A673 (cell line): ENCODE measurements around the gene VCPKMT. TPM values are rescaled to one million over a fixed set of nuclear protein-coding genes. Genes with fewer than 3 reads are reported as not detected.

Experiments
- BruUV-seq: library from RNA; stranded (reverse); fragments of 400-500 nt; replicated peaks from 2 replicates; lab custom pipeline; 2021; lab: Mats Ljungman, UMichigan
- CTCF ChIA-PET: fragments of 300-600 bp; sonication (Branson Sonifier 250); formaldehyde crosslinking; loops from one replicate; lab custom pipeline; 2022; ENCODE audit warnings: antibody characterized with exemption; lab: Charles Lee
- POLR2A ChIA-PET: fragments of 300-600 bp; sonication (Branson Sonifier 250); formaldehyde crosslinking; loops from one replicate; lab custom pipeline; 2022; ENCODE audit warnings: antibody characterized with exemption; ENCODE audit not compliant: low non-redundant PET; lab: Charles Lee
- DNase-seq: peaks from one replicate; pipeline ENCODE4 v3.0.0-alpha.2; 2015; ENCODE audit warnings: low spot score
- H3K27ac ChIP-seq: fragments of 200-600 bp; sonication (generic); 2 replicates; pipeline ENCODE4 v1.5.1; 2016; ENCODE audit warnings: mixed run types, low read depth, mild to moderate bottlenecking, mixed read lengths, antibody characterized with exemption, low read length; ENCODE audit not compliant: poor library complexity, severe bottlenecking
- H3K27me3 ChIP-seq: fragments of 200-600 bp; sonication (generic); replicated peaks from 2 replicates; pipeline ENCODE4 v1.6.1; 2017; ENCODE audit warnings: mixed run types, low read depth, mild to moderate bottlenecking, mixed read lengths, antibody characterized with exemption, low read length; ENCODE audit not compliant: insufficient read depth, poor library complexity
- H3K36me3 ChIP-seq: fragments of 200-600 bp; sonication (generic); 2 replicates; pipeline ENCODE4 v1.6.1; 2016; ENCODE audit warnings: mixed run types, mild to moderate bottlenecking, mixed read lengths, antibody characterized with exemption, low read length; ENCODE audit not compliant: insufficient read depth, poor library complexity, severe bottlenecking
- H3K4me1 ChIP-seq: fragments of 200-600 bp; sonication (generic); 2 replicates; pipeline ENCODE4 v1.6.1; 2017; ENCODE audit warnings: mixed run types, mild to moderate bottlenecking, mixed read lengths, antibody characterized with exemption, low read length; ENCODE audit not compliant: insufficient read depth, poor library complexity, severe bottlenecking
- H3K4me3 ChIP-seq: fragments of 200-600 bp; sonication (generic); 2 replicates; pipeline ENCODE4 v1.5.1; 2016; ENCODE audit warnings: low read depth, mixed run types, mild to moderate bottlenecking, mixed read lengths, low read length; ENCODE audit not compliant: poor library complexity, severe bottlenecking
- H3K9me3 ChIP-seq: fragments of 200-600 bp; sonication (generic); 2 replicates; pipeline ENCODE4 v1.6.1; 2016; ENCODE audit warnings: mixed run types, low read depth, mild to moderate bottlenecking, mixed read lengths, antibody characterized with exemption, low read length; ENCODE audit not compliant: poor library complexity, severe bottlenecking
- CTCF ChIP-seq: fragments of 300-800, 200-600 bp; sonication (generic); conservative IDR thresholded peaks from 2 replicates; pipeline ENCODE4 v1.5.1; 2017; ENCODE audit warnings: low read depth, mild to moderate bottlenecking, antibody characterized with exemption, low read length, moderate library complexity, mixed read lengths
- EZH2 ChIP-seq: fragments of 200-600 bp; sonication (generic); IDR thresholded peaks from 2 replicates; pipeline ENCODE4 v1.6.1; 2017; ENCODE audit warnings: borderline replicate concordance, low read depth, mild to moderate bottlenecking, mixed read lengths, antibody characterized with exemption, low read length; ENCODE audit not compliant: poor library complexity, severe bottlenecking
- intact Hi-C: fragments of 100-400 bp; cut with micrococcal nuclease; formaldehyde crosslinking; loops from one replicate; pipeline ENCODE4 v1.10.0; 2022; ENCODE audit not compliant: unreplicated experiment
- total RNA-seq: library from RNA; stranded (reverse); gene quantifications from 2 replicates; pipeline ENCODE4 v1.2.3, GENCODE V29; 2021

The VCPKMT gene
- total RNA-seq, 1 experiment from 2014 or later, result 14.3 TPM

DNA sequence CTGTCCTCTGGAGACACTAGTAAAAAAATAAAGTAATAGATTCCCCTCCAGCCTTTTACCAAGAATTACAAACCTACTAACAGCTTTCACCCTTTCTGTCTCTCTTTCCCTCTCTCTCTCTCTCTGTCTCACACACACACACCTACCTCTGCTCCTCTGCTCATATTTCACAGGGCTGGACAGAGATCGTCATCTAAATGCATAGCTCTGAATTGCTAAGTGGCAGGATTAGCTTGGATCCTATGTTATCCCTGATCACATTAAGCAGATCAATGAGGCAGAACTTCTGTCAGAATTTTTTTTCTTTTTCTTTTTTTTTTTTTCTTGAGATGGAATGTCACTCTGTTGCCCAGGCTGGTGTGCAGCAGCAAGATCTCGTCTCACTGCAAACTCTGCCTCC lies 22.9 kb downstream of the VCPKMT start:
- Histone ChIP-seq H3K36me3 (no peaks in the 10 kb centered on the region), H3K27ac (no peak overlapping the region), H3K27me3 (no peaks in the 10 kb centered on the region), H3K9me3 (no peaks in the 10 kb centered on the region), H3K4me3 (no peak overlapping the region), H3K4me1 (no peaks in the 10 kb centered on the region)
- no TSS peak for BruUV-seq
- TF ChIP-seq CTCF (no peak), EZH2 (no peak)
- intact Hi-C loops, result no loop called here
- no peak for DNase-seq
- CTCF ChIA-PET, result interaction anchor here (0.7 kb wide), 1 partner anchor 228 kb away, joined by 3 read pairs; no protein-coding TSS in a partner anchor
- POLR2A ChIA-PET, result no interaction called here

- Histone ChIP-seq H3K36me3 (no peaks in the 10 kb centered on the region), H3K27ac (no peak overlapping the region), H3K4me3 (no peak overlapping the region), H3K27me3 (no peaks in the 10 kb centered on the region), H3K4me1 (no peaks in the 10 kb centered on the region), H3K9me3 (no peaks in the 10 kb centered on the region)
- no peak for TF ChIP-seq EZH2
- no peak for TF ChIP-seq CTCF
- no peak for DNase-seq
- CTCF ChIA-PET, result no interaction called here
- intact Hi-C loops, result no loop called here
- POLR2A ChIA-PET, result no interaction called here
- no TSS peak for BruUV-seq
Observed at GRCh38 chr14:50092006-50092555, 24.3 kb downstream of the VCPKMT start.

DNA sequence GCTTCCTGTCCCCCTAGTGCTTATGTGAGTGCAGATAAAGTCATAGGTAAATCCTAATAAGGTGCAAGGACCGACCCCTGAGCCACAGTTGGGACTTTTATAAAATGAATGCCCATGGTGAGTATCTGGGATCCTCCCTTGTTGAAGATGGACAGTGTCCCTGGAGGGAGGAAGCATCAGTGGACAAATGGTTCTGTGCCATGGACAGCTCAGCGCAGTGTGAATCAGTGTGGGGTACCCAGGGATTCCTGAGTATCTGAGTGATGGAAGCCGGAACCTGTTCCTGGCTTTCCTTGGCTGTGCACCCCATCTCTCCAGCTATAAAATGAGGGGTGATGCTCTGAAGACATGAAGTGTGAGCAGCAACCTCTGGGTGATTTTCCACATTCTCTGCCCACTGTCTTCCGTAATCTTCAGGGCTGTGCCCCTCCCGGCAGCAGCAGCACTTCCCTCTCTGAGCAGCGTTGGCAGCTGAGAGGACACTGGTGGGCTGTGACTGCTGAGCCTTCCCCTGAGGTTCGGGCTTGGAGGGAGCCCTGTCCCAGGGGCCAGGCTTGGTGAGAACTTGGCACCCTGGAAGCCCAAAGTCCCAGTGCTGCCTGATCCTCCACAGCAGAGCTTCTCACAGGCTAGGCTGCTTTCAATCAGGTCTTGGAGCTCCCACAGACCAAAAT lies 25.0 kb downstream of the VCPKMT start:
- no peak for DNase-seq
- ChIA-PET CTCF (no interaction called here), POLR2A (no interaction called here)
- intact Hi-C loops, result no loop called here
- no peak for TF ChIP-seq CTCF
- TF ChIP-seq EZH2, result no peak
- Histone ChIP-seq H3K9me3 (no peaks in the 10 kb centered on the region), H3K27ac (no peak overlapping the region), H3K4me1 (no peaks in the 10 kb centered on the region), H3K27me3 (no peaks in the 10 kb centered on the region), H3K36me3 (no peaks in the 10 kb centered on the region), H3K4me3 (no peak overlapping the region)
- BruUV-seq, result no TSS peak
